Neural progenitor cell (in vitro differentiated cells): ENCODE measurements around the gene NLRC3. TPM values are rescaled to one million over a fixed set of nuclear protein-coding genes. Genes with fewer than 3 reads are reported as not detected.

Experiments
- DNase-seq: peaks from one replicate; pipeline ENCODE4 v3.0.0-alpha.2; 2016; ENCODE audit warnings: low spot score
- H2AFZ ChIP-seq: fragments of 200-600 bp; sonication (generic); replicated peaks from 2 replicates; pipeline ENCODE4 v1.6.1; 2016; ENCODE audit warnings: antibody characterized with exemption
- H3F3A ChIP-seq: fragments of 200-600 bp; sonication (generic); 2 replicates; pipeline ENCODE4 v1.6.1; 2016; ENCODE audit warnings: antibody characterized with exemption, low read depth
- H3K27ac ChIP-seq: fragments of 200-600 bp; sonication (generic); 2 replicates; pipeline ENCODE4 v1.5.1; 2016; ENCODE audit warnings: mild to moderate bottlenecking
- H3K27me3 ChIP-seq: fragments of 200-600 bp; sonication (generic); 2 replicates; pipeline ENCODE4 v1.6.1; 2016; ENCODE audit warnings: mild to moderate bottlenecking, moderate library complexity
- H3K36me3 ChIP-seq: fragments of 200-600 bp; sonication (generic); 2 replicates; pipeline ENCODE4 v1.5.1; 2016
- H3K4me1 ChIP-seq: fragments of 200-600 bp; sonication (generic); 2 replicates; pipeline ENCODE4 v1.6.1; 2016; ENCODE audit warnings: mixed run types
- H3K4me2 ChIP-seq: fragments of 200-600 bp; sonication (generic); 2 replicates; pipeline ENCODE4 v1.6.1; 2016
- H3K4me3 ChIP-seq: fragments of 200-600 bp; sonication (generic); 2 replicates; pipeline ENCODE4 v1.5.1; 2016
- H3K79me2 ChIP-seq: fragments of 200-600 bp; sonication (generic); 2 replicates; pipeline ENCODE4 v1.6.1; 2016; ENCODE audit warnings: low read depth
- H3K9ac ChIP-seq: fragments of 200-600 bp; sonication (generic); 2 replicates; pipeline ENCODE4 v1.6.1; 2016
- H3K9me3 ChIP-seq: fragments of 200-600 bp; sonication (generic); 2 replicates; pipeline ENCODE4 v1.5.1; 2016; ENCODE audit warnings: low read depth
- H4K20me1 ChIP-seq: fragments of 200-600 bp; sonication (generic); 2 replicates; pipeline ENCODE4 v1.6.1; 2016; ENCODE audit warnings: low read depth
- H3K27ac Mint-ChIP-seq: 3 replicates; pipeline ENCODE4 v1.8.0; 2021; ENCODE audit warnings: mixed read lengths
- H3K27me3 Mint-ChIP-seq: 2 replicates; pipeline ENCODE4 v1.8.0; 2022; ENCODE audit warnings: low read depth, mild to moderate bottlenecking, inconsistent platforms, moderate library complexity, mixed read lengths; ENCODE audit not compliant: insufficient read depth
- H3K36me3 Mint-ChIP-seq: 3 replicates; pipeline ENCODE4 v1.8.0; 2021; ENCODE audit warnings: mixed read lengths
- H3K4me1 Mint-ChIP-seq: 3 replicates; pipeline ENCODE4 v1.8.0; 2021; ENCODE audit warnings: mixed read lengths
- H3K4me3 Mint-ChIP-seq: 3 replicates; pipeline ENCODE4 v1.8.0; 2021; ENCODE audit warnings: mild to moderate bottlenecking, moderate library complexity, mixed read lengths
- H3K9me3 Mint-ChIP-seq: 3 replicates; pipeline ENCODE4 v1.8.0; 2020; ENCODE audit warnings: mixed read lengths
- CTCF ChIP-seq: fragments of 200-600 bp; sonication (generic); IDR thresholded peaks from 2 replicates; pipeline ENCODE4 v1.5.1; 2017; ENCODE audit warnings: antibody characterized with exemption, mild to moderate bottlenecking
- EZH2 ChIP-seq: fragments of 200-600 bp; sonication (generic); IDR thresholded peaks from 2 replicates; pipeline ENCODE4 v1.6.1; 2017; ENCODE audit warnings: antibody characterized with exemption, mild to moderate bottlenecking, moderate library complexity
- EZH2phosphoT487 ChIP-seq: fragments of 200-600 bp; sonication (generic); IDR thresholded peaks from 2 replicates; pipeline ENCODE4 v1.6.1; 2017; ENCODE audit warnings: antibody characterized with exemption
- total RNA-seq: library from RNA; depleted of rRNA; stranded (reverse); fragments of >200 nt; gene quantifications from 2 replicates; pipeline ENCODE4 v1.2.3, GENCODE V29; 2015; ENCODE audit warnings: low replicate concordance

NLRC3 gene
- total RNA-seq, 1 donor from 2014 or later, result not detected

- H3K79me2 ChIP-seq, result no peaks in the 10 kb centered on the region
- peak overlapping the region; percentile 70 for H3K4me2 ChIP-seq
- no peak overlapping the region for H3K27ac ChIP-seq
- H2AFZ ChIP-seq, result peak overlapping the region; percentile 91
- Mint-ChIP-seq H3K4me1 (peaks cover 3% of the 10 kb centered on the region), H3K9me3 (no peaks in the 10 kb centered on the region), H3K27me3 (peaks cover 2% of the 10 kb centered on the region), H3K27ac (no peak overlapping the region), H3K36me3 (no peaks in the 10 kb centered on the region), H3K4me3 (no peak overlapping the region)
- H3K9ac ChIP-seq, result no peak overlapping the region
- TF ChIP-seq EZH2phosphoT487 (peak; percentile 35), EZH2 (no peak), CTCF (no peak)
- H3K36me3 ChIP-seq, result no peaks in the 10 kb centered on the region
- peak; percentile 44 for DNase-seq
- no peaks in the 10 kb centered on the region for H3K9me3 ChIP-seq
- peak overlapping the region; percentile 21 for H3K4me3 ChIP-seq
- no peaks in the 10 kb centered on the region for H3K27me3 ChIP-seq
- peaks cover 19% of the 10 kb centered on the region for H3F3A ChIP-seq
- peaks cover 10% of the 10 kb centered on the region for H3K4me1 ChIP-seq
- no peaks in the 10 kb centered on the region for H4K20me1 ChIP-seq
Measured at GRCh38 chr16:3553138-3553923, 23.9 kb downstream of the NLRC3 start.

GRCh38 chr16:3550851-3551847 is 26.1 kb downstream of the NLRC3 start:
- no peak overlapping the region for H3K27ac Mint-ChIP-seq
- Histone ChIP-seq H3K27ac (no peak overlapping the region), H3K36me3 (no peaks in the 10 kb centered on the region), H3K79me2 (no peaks in the 10 kb centered on the region), H3K27me3 (no peaks in the 10 kb centered on the region), H2AFZ (no peak overlapping the region), H3K9me3 (no peaks in the 10 kb centered on the region), H3F3A (peaks cover 19% of the 10 kb centered on the region), H4K20me1 (no peaks in the 10 kb centered on the region), H3K4me3 (no peak overlapping the region), H3K4me2 (no peak overlapping the region), H3K9ac (no peak overlapping the region), H3K4me1 (peaks cover 10% of the 10 kb centered on the region)
- H3K9me3 Mint-ChIP-seq, result no peaks in the 10 kb centered on the region
- no peak overlapping the region for H3K4me3 Mint-ChIP-seq
- no peak for TF ChIP-seq EZH2phosphoT487
- no peak for DNase-seq
- H3K27me3 Mint-ChIP-seq, result peaks cover 4% of the 10 kb centered on the region
- peaks cover 3% of the 10 kb centered on the region for H3K4me1 Mint-ChIP-seq
- H3K36me3 Mint-ChIP-seq, result no peaks in the 10 kb centered on the region

- Mint-ChIP-seq H3K27me3 (peaks cover 4% of the 10 kb centered on the region), H3K9me3 (no peaks in the 10 kb centered on the region), H3K4me1 (peaks cover 3% of the 10 kb centered on the region), H3K27ac (no peak overlapping the region), H3K36me3 (no peaks in the 10 kb centered on the region), H3K4me3 (no peak overlapping the region)
- peaks cover 10% of the 10 kb centered on the region for H3K4me1 ChIP-seq
- no peaks in the 10 kb centered on the region for H3K36me3 ChIP-seq
- no peaks in the 10 kb centered on the region for H3K79me2 ChIP-seq
- H2AFZ ChIP-seq, result no peak overlapping the region
- TF ChIP-seq EZH2phosphoT487 (no peak), EZH2 (no peak), CTCF (no peak)
- no peak for DNase-seq
- no peaks in the 10 kb centered on the region for H3K9me3 ChIP-seq
- H4K20me1 ChIP-seq, result no peaks in the 10 kb centered on the region
- H3K9ac ChIP-seq, result no peak overlapping the region
- H3F3A ChIP-seq, result peaks cover 19% of the 10 kb centered on the region
- no peak overlapping the region for H3K4me2 ChIP-seq
- H3K27ac ChIP-seq, result no peak overlapping the region
- H3K4me3 ChIP-seq, result no peak overlapping the region
- H3K27me3 ChIP-seq, result no peaks in the 10 kb centered on the region
Measured at GRCh38 chr16:3549906-3550305, 27.3 kb downstream of the NLRC3 start.
